Right forelimb (tissue), 1 donor: ENCODE data around the gene ANK2.
"Not testable (repeated sequence)": the region's sequence is repeated elsewhere in the genome, so short reads cannot be mapped to it uniquely, and the experiment has no call there.

Experiments used
- DNase-seq: peaks from one replicate; pipeline ENCODE4 v3.0.0-alpha.2; 2018

ANK2 gene

DNA sequence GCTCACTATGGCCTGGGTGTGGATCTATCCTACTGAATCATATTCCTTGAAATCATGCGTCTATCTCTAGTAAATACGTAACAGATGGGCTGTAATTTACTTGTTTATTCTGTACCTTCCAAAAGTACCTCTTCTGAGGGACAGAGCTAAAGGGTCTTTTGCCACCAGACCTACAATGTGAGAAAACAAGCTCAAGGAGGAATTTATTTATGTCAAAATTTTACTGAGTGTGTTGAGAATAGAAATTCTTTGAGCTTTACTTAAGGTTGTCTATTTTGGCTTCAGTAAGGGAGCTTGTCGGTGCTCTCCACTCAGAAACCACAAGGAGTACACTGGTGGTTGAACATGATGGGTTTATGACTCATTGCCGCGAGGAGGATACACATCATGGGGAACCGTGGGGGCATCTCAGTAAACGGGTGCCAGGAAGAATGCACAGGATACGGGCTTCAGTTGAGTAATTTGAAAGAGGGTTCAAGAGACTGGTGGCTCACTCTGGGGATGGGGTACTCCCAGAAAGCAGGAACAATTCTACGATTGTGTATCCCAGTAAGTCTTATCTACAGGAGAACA lies 3.0 kb downstream of the ANK2 start:
- no peak for DNase-seq

DNA sequence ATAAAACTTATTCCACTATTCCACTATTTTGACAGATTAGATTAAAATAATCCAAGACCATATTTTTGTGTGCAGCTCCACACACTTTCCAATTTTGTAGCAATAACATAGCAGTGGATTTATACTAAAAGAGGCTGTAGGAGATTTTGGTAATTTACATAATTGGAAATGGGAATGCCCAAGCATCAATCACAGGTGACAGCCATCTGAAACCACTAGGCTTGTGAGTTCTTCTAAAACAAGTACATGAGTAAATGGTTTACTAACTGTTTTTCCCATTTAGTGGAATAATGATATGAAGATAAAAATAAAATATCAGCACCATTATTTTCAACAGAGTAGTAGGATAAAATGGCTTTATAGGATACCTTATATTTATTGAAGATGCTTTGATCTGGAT lies 4.4 kb downstream of the ANK2 start:
- no peak for DNase-seq

DNA sequence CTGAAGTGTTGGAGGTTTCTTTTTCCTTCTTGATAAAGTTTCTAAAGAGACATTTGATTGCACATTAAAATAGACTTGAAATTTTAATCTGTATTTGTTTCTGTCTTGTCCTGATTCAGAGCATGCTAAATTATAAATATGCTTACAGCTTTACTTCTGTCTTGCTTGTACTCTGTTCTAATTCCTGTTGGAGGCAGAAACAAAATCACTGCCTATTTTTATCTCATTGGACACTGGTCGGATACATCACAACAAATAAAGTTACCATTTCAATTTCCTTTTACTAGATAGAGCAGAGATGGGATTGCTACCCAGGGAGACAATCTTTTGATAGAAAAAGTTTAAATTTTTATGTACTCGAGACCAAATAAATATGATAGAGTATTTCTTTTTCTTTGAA lies 6.9 kb downstream of the ANK2 start:
- no peak for DNase-seq

DNA sequence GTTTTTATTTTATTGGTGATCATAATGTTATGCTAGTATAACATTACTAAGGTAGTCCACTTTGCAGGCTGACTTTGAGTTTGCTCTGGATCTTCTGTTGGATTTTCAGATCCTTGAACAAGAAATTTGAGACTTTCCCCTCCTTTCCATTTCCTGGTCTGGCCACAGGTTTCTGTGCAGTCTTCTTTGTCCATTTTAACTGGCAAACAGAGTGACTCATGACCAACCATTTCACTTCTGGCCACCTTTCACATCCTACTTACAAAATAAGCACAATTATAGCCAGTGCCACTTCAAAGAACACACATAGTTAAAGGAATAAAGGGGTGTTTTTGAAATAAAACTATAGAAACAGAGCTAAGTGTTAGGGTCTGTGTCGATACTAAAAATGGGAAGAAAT lies 8.4 kb downstream of the ANK2 start:
- no peak for DNase-seq

DNA sequence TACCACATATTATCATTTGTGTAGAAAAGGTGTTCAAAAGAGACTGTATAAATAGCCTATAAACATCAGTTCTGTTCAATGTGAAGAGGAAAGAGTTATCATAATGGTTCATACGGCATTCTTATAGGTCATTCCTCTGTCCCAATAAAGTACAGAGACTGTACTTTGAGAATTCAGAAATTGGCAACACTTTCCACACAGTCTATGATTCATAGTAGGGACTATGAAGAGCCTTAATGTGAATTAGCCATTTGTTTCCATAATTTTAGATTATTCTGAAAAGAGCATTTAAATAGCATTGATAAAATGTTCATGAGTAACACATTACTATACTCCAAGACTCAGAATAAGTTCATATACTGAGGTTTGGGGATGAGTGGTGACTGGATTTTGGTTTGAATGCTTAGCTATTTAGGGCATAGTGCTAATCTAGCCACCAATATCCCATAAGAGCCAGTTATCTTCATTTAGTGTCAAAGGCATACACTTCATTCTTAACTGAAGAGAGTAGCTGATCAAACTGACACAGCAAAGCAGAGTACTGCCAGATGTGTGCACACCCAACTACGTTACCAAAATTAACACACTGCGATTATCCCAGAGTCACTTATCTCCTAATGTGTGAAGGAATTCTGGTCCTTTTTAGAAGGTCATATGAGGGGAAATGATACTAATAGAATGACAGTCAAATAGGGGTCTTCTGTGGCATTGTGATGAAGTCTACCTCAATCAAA lies 10.2 kb downstream of the ANK2 start:
- no peak for DNase-seq

DNA sequence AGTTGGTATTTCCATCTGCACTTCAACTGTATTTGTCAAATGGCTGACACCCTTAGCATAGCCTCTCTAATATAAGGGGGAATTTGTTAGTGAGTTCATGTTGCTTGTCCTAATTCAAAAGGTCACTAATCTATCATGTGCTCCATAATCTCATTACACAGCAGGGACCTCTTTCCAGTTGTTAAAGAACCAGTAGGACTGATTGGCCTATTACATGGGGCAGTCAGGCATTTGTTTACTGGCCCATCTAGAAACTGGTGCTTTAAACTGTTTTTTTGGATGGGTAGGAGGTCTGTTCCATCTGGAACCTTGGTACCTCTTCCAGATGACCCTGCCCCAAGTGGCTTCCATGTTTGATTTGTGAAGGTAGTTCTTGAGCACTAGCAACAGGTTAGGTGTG lies 11.4 kb downstream of the ANK2 start:
- DNase-seq = no peak

DNA sequence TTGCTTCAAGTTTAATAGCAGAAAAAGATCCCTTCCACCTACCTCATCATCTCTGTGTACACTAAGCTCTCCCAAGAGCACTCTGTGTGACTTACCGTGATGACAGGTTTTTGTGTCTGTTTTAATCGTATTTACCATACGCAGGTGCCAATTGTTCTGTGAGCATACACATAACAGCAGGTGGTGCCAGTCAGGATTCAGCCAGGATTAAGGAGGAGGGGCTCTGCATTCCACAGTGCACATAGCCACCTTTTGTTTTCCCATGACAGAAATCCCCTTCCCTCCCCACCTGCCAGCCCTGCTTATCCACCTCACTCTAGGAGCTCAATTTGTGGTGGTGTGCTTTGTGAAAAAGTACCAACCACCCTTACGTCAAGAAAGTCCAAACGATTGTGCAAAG lies 14.8 kb downstream of the ANK2 start:
- DNase-seq = no peak

DNA sequence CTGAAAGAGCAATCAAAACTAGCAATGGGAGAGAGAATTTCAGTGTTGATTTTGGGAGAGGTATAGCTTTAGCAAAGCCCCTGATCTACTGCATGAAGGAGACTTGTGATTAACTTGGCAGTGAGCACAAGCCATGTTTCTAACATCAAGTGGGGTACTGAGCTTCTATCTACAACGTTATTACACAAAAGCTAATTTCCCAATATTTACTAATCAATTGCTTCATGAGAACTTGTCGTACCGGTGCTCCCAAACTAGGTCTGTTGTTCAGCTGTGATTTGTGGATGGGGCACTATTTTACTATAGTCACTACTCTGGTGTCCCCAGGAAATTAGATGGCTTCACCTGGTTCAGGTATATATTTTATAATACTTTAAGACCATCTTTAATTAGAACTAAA lies 16.2 kb downstream of the ANK2 start:
- no peak for DNase-seq

DNA sequence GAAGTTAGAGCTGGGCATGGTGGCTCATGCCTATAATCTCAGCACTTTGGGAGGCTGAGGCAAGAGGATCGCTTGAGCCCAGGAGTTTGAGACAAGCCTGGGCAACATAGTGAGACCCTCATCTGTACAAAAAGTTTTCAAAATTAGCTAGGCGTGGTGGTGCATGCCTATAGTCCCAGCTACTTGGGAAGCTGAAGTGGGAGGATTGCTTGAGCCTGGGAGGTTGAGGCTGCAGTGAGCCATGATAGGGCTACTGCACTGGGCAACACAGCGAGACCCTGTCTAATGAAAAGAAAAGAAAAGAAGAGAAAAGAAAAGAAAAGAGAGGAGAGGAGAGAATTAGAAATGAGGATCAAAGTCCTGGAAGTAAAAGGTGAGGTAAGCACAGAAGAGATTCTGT lies 19.3 kb downstream of the ANK2 start:
- not testable (repeated sequence) for DNase-seq

DNA sequence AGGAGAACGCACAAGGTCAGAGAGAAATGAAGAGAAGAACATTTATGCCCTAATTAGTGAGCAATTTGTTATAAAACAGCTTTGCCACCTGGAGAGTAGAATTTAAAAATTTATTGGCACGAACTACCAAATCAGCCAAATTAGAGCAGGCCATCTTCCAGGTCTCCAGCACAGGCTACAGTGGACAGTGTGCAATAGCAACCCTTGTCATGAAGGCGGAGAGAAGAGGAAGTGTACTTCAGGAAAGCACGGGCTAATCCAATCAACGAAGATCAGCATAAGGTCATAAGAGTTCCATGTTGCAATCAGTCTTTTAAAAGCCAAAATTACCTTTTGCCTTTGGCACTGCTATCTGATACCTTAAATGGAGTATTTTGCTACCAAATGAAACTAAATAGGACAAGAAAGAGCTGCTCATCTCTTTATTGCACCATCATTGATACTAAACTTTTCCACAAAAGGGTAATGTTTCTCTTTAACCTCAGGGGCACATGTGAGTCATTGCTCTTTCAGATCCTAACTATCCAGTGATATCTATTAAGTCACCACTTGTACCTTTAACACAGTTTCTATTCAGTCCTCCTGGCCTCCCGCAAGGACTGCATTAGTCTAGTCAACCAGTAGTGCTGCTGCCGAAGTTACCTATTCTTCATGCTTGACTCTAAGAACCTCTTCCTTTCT lies 19.9 kb downstream of the ANK2 start:
- DNase-seq = no peak

DNA sequence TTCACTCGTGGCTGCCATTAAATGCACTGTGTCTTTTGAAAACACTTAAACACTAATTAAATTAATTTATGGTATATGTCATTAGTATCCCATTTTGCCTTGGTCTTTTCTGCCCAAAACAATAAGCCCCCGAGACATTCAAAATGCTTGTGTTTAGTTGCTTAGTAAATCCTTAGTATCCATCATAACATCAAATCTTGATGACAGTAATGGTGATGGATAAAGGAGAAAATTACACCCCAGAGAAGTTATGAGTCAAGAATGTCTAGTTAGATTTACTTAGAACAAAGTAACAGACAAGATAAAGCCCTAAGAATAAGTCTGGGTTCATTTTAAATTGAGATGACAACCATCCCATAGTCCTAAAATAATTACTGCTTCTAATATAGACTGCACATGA lies 21.3 kb downstream of the ANK2 start:
- no peak for DNase-seq

DNA sequence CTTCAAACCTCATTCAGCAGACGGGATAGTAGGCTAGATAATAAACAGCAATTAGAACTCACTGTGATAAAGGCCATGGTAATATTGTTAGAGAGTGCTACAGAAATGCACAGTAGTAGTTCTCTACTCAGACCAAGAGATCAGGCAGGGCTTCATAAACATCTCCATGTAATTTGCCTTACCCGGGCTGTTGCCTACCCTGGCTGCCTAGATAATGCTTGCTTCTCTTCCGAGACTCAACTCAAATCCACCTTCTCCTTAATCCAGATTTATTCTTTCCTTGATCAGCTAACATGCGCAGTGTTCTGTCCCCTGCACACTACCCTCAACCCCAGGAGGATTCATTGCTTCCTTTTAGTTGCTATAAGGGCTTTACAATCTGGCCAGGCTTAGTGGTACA lies 21.8 kb downstream of the ANK2 start:
- no peak for DNase-seq

DNA sequence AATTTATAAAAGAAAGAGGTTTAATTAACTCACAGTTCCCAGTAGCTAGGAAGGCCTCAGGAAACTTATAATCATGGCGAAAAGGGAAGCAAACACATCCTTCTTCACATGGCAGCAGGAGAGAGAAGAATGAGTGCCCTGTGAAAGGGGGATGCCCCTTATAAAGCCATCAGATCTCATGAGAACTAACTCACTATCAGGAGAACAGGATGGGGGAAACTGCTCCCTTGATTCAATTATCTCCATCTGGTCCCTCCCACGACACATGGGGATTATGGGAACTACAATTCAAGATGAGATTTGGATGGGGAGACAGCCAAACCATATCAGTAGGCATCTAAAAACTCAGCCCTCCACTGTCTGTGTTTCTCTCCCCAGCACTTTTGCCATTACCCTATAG lies 22.4 kb downstream of the ANK2 start:
- no peak for DNase-seq

DNA sequence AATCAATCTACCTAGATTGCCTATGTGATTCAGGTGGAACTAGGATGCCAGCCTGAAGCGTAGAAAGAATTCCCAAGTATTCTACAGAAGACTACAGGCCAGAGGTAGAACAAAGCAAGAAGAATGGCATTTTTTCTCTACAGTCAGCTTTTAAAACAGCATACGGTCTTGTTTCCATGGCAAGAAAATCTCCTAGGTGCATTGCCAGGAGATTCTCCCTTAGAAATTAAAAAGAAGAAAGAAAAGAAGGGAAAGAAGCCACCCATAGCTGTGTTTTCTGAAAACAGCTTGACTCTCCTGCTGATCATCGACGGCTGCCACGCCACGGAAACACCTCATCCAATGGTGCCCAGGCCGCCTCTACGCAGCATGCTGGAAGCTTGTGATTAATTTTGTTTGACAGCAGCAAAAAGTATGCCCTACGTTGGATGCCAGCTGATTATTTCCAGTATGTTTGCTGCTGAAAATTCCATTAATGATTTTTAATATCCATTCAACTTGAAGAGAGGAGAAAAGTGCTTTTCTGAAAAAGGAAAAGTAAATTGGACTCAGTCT lies 24.1 kb downstream of the ANK2 start:
- DNase-seq = no peak

DNA sequence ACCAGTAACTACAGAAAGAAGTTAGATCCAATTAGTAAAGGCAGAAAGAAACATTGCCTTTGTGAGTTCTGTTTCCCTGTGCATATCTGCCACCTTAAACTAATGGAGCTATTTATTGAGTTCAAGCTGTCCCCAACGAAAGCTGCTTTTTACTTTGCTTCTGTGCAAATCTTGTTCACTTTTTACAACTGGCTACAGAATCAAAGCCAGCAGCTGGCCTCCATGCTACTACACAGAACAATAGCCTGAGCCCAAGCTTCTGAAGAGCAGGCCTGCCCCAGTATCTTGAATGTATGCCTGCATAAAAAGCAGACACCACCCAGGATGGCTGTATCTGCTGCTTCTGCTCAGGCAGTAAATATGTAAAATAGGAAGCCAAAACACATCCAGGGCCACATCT lies 28.1 kb downstream of the ANK2 start:
- no peak for DNase-seq

DNA sequence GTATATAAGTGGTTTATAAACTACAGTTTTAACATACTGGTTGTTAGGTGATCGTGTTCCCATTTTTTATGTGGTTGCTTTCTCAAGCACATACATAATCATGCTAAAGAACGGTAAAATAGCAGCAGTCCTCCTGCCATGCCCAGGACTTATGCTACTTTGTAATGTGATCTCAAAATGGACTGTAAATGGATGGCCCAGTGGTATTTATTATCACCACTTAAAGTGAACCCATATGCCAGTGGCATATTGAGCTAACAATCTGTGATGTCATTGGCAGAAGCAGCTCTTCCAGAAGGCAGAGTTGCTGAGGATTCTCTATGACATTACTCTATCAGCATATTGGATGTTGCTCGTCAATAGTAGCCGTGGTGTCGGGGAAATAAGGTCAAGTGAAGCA lies 28.6 kb downstream of the ANK2 start:
- DNase-seq = no peak

DNA sequence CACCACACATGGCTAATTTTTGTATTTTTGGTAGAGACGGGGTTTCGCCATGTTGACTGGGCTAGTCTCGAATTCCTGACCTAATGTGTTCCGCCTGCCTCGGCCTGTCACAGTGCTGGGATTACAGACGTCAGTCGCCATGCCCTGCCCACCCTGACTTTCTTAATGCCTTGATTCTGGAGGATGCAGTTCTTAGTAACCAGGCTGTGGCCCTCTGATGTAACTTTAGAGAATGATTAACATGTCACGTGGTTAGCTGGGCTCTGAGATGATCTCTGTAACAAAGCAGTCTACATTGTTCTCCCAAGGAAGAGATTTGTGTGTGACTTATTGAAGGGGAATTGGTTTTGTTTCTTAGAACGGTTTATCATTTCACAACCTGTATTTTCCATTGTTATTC lies 30.6 kb downstream of the ANK2 start:
- no peak for DNase-seq

DNA sequence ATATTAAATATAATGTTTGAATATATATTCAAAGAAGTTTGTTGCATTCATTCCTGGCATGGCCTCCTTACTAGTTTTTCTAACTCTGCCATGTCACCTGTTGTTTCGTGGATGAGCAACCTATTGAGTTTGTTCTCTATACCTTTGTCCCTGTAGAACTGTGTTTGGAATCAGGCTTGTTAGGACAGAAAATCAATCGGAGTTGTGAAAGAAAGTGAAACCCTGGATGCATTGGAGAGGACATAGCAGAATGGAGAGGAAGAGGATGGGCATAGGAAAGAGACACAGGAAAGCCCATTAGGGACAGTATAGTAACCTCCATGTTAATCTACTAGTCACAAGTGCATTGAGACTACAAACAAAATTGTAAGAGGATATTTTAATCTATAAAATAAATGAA lies 31.2 kb downstream of the ANK2 start:
- no peak for DNase-seq

DNA sequence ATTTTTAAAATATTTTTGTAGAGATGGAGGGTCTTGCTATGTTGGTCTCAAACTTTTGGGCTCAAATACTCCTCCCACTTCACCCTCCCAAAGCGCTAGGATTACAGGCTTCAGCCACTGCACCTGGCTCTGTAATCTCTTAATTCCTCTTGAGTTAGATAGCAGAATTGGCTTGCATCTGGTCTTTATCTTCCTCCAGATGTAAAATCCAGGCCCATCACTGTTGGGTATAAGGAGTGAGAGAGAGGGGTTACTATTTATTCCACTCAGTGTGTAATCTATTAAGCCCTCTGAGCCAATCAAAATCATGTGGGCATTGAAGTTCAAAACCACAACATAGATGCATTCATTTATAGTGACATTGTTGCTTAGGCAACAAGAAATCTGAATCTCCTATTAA lies 33.9 kb downstream of the ANK2 start:
- DNase-seq = no peak

DNA sequence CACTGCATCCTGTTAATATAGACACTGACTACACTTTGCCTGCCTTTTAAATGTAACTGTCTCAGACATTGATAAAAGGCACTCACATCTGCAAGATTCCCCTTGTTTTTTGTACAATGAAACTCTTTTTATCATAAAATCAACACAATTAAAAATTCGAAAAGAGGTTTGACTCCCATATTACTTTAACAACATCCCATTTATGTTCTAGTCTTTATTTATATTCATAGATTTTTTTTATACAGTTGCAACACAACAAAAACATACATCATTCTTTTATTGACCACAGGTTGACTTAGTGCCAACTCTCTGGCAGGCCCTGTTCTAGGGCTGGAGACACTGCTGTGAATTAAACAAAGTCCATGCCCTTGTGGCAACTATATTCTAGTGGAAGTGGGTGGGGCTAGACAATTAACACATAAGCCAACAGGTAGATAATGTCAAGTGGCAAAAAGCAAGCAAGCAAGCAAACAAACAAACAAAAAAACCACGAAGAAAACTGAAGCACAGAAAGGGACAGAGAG lies 36.8 kb downstream of the ANK2 start:
- no peak for DNase-seq

DNA sequence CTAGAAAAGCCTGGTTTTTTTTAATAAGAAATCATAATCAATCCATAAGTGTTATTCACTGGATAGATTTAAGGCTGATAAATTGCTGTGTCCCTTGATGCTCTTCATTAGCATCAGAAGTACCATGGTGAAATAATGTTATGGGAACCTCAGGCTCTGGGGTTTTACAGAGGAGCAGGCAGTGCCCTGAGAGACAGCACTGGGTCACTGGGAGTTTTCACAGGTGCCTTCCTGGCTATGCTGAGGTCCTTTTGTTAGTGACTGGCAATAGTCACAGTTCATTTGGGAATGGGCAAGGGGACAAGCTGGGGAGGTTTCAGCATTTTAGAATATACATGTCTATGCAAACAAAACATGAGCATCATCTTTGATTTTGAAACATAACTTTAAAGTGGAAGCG lies 38.6 kb downstream of the ANK2 start:
- no peak for DNase-seq

DNA sequence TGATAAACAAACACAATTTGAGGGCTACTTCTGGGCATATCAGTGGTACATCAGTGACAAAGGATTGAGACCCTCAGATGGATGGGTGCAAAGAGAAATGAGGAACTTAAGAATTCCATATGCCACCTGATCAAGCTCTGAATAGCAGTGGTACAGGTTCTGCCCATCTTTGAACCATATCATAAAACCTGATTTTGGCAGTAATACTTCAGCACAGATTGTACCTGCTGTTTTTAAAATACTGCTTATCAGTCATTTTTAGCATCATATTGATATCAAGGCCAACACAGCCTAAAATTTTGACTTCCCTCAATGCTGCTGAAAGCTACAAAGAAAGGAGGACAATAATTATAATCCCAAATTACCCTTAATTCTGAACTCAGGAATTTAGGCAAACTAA lies 41.5 kb downstream of the ANK2 start:
- DNase-seq = no peak

DNA sequence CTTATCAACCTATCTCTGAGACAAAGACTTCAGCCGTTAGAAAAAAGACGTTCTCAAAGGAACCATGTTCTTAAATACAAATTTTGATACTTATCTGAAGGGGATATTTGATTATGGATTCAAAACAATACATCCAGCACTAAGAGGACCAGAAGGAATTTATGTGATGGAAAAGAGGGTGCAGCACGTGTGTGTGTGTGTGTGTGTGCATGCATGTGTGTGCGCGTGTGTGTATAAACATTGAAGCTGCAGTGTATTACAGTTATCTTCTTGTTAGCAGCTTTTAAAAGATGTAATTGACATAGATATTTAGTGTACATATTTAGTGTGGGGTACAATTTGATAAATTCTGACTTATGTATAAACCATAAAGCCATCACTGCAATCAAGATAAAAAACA lies 44.9 kb downstream of the ANK2 start:
- DNase-seq = no peak

DNA sequence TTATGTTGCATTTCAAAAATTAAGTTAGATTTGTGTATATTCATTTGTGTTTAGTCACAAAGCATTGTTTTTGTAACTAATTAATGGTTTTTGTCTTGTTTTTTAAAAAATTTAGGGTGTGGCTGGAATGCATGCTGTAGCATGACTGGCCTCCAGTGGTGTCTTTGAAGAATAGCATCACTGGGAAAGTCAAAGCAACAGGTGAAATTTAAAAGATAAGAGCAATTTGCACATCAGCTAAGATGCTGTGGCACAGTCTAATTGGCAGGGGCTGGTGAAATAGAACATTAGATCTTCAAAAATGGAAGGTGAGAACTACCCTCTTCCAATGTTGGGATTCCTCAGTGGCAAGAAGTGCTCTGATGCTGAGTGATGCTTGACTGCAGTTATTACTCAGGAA lies 45.3 kb downstream of the ANK2 start:
- no peak for DNase-seq
